ENCODE results near the gene ZMIZ1. TPM values are rescaled to one million over a fixed set of nuclear protein-coding genes. Genes with fewer than 3 reads are reported as not detected.

Gene ZMIZ1
- total and polyA plus RNA-seq, 2 experiments from 2014 or later, result 9.2 to 30.9 TPM

DNA sequence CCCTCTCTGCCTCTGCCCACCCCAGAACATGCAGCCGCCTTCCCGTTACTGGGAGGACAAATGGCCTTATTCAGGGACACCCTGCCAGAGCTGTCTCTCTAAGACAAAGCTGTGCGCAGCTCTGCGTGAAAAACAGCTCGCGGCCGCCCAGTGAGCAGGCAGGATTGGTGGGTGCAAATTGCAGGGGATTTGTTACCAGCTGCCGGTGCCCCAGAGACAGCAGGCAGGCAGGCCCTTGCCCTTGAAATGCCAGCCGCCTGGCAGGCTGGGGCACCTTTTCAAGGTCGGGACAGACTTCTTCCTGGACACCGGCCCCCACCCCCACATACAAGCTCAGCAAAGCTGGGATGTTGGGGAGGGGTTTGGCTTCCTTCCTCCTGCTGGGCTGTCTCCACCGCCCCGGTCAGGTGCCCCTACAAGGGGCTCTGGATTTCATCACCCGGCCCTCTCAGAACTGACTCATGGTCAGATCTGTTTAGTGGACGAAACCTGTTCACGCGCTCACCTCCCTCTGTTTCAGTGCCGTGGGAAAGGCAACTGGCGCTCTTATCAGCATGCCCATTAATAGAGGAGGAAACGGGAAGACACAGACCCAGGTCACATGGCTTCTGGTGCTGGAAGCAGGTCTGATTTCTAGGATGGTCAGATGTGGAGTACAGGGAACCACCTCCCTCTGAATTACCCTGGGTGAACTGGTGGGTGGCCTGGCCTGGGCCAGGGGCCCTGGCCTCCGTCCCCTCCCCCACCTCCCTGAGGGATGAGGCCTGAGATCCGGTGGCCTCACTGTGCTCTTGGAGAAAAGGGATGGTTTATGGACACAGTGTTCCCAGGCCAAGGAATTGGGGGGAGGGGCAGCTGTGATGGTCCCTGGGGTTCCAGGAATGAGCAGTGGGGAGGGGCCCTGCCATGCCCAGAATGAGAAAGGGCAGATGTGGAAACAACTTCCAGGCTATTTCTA, 154.6 kb downstream of the ZMIZ1 start (continued):
- TF ChIP-seq, protein P1, sequence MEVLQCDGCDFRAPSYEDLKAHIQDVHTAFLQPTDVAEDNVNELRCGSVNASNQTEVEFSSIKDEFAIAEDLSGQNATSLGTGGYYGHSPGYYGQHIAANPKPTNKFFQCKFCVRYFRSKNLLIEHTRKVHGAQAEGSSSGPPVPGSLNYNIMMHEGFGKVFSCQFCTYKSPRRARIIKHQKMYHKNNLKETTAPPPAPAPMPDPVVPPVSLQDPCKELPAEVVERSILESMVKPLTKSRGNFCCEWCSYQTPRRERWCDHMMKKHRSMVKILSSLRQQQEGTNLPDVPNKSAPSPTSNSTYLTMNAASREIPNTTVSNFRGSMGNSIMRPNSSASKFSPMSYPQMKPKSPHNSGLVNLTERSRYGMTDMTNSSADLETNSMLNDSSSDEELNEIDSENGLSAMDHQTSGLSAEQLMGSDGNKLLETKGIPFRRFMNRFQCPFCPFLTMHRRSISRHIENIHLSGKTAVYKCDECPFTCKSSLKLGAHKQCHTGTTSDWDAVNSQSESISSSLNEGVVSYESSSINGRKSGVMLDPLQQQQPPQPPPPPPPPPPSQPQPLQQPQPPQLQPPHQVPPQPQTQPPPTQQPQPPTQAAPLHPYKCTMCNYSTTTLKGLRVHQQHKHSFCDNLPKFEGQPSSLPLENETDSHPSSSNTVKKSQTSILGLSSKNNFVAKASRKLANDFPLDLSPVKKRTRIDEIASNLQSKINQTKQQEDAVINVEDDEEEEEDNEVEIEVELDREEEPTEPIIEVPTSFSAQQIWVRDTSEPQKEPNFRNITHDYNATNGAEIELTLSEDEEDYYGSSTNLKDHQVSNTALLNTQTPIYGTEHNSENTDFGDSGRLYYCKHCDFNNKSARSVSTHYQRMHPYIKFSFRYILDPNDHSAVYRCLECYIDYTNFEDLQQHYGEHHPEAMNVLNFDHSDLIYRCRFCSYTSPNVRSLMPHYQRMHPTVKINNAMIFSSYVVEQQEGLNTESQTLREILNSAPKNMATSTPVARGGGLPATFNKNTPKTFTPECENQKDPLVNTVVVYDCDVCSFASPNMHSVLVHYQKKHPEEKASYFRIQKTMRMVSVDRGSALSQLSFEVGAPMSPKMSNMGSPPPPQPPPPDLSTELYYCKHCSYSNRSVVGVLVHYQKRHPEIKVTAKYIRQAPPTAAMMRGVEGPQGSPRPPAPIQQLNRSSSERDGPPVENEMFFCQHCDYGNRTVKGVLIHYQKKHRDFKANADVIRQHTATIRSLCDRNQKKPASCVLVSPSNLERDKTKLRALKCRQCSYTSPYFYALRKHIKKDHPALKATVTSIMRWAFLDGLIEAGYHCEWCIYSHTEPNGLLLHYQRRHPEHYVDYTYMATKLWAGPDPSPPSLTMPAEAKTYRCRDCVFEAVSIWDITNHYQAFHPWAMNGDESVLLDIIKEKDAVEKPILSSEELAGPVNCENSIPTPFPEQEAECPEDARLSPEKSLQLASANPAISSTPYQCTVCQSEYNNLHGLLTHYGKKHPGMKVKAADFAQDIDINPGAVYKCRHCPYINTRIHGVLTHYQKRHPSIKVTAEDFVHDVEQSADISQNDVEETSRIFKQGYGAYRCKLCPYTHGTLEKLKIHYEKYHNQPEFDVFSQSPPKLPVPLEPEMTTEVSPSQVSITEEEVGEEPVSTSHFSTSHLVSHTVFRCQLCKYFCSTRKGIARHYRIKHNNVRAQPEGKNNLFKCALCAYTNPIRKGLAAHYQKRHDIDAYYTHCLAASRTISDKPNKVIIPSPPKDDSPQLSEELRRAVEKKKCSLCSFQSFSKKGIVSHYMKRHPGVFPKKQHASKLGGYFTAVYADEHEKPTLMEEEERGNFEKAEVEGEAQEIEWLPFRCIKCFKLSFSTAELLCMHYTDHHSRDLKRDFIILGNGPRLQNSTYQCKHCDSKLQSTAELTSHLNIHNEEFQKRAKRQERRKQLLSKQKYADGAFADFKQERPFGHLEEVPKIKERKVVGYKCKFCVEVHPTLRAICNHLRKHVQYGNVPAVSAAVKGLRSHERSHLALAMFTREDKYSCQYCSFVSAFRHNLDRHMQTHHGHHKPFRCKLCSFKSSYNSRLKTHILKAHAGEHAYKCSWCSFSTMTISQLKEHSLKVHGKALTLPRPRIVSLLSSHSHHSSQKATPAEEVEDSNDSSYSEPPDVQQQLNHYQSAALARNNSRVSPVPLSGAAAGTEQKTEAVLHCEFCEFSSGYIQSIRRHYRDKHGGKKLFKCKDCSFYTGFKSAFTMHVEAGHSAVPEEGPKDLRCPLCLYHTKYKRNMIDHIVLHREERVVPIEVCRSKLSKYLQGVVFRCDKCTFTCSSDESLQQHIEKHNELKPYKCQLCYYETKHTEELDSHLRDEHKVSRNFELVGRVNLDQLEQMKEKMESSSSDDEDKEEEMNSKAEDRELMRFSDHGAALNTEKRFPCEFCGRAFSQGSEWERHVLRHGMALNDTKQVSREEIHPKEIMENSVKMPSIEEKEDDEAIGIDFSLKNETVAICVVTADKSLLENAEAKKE (CRISPR knock-in tag; IDR thresholded peaks at IDR 0.05), result no peak
- TF ChIP-seq, protein P2, sequence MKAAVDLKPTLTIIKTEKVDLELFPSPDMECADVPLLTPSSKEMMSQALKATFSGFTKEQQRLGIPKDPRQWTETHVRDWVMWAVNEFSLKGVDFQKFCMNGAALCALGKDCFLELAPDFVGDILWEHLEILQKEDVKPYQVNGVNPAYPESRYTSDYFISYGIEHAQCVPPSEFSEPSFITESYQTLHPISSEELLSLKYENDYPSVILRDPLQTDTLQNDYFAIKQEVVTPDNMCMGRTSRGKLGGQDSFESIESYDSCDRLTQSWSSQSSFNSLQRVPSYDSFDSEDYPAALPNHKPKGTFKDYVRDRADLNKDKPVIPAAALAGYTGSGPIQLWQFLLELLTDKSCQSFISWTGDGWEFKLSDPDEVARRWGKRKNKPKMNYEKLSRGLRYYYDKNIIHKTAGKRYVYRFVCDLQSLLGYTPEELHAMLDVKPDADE (IDR thresholded peaks at IDR 0.05), result no peak

DNA sequence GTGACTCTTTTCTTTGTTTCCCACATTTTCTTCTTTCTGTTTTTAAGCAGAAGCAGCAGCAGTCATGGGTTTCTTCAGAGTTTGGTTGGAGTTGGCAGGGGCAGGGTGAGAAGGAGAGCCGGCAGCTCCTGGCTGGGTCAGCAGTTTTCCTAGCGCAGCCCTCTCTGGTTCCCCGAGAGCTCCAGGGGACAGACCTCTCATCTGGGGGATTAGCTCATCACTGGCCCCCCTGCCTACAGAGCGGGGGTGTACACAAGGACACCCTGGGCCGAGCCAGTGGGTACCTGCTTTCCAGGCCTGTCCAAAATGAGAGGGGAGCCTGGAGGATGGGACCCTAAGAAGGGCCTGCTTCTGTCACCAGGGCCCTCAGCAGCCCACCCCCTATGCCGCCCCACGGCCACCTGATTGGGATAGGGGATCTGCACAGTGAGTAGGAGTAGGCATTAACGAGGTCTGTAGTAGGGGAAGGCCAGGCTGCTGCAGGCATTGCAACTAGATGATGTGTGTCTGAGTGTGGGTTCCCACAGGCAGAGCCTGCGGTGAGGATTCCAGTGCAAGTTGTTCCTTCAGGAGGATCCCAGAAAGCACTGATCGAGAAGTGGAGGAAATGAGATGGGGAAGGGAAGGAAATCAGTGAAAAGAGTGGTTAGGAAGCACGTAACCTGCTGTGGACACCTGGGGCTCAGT, 155.6 kb downstream of the ZMIZ1 start:
- H3K27ac ChIP-seq (ENCODE audit: low read depth), result no peak overlapping the region; the same call in 1 of the 2 replicates
- peak overlapping the region; percentile 55 for H3K4me2 ChIP-seq
- Mint-ChIP-seq H3K27me3 (ENCODE audit: insufficient read depth, low read depth, poor library complexity) (peaks cover 5% of the 10 kb centered on the region), H3K4me3 (peak overlapping the region; percentile 28; the same call in 1 of the 3 replicates), H3K9me3 (no peaks in the 10 kb centered on the region), H3K4me1 (peaks cover 55% of the 10 kb centered on the region), H3K36me3 (ENCODE audit: low read depth) (peaks cover 3% of the 10 kb centered on the region; the same call in 2 of the 3 replicates), H3K27ac (peak overlapping the region; percentile 60)
- H3F3A ChIP-seq (replicated peaks; ENCODE audit: low read depth), result no peaks in the 10 kb centered on the region
- H3K9me2 ChIP-seq (ENCODE audit: insufficient read depth), result no peaks in the 10 kb centered on the region
- H2AFZ ChIP-seq, result no peak overlapping the region
- H3K79me2 ChIP-seq (replicated peaks; ENCODE audit: insufficient read depth), result no peaks in the 10 kb centered on the region
- H3K4me1 ChIP-seq (ENCODE audit: insufficient read depth), result peaks cover 30% of the 10 kb centered on the region
- H3K36me3 ChIP-seq (ENCODE audit: insufficient read depth), result no peaks in the 10 kb centered on the region
- no peaks in the 10 kb centered on the region for H4K20me1 ChIP-seq (replicated peaks; ENCODE audit: insufficient read depth)
- DNase-seq (ENCODE audit: low spot score) (no peak), ATAC-seq (no peak)
- no peaks in the 10 kb centered on the region for H3K27me3 ChIP-seq (ENCODE audit: insufficient read depth)
- H3K4me3 ChIP-seq, result no peak overlapping the region
- TF ChIP-seq, protein P3, sequence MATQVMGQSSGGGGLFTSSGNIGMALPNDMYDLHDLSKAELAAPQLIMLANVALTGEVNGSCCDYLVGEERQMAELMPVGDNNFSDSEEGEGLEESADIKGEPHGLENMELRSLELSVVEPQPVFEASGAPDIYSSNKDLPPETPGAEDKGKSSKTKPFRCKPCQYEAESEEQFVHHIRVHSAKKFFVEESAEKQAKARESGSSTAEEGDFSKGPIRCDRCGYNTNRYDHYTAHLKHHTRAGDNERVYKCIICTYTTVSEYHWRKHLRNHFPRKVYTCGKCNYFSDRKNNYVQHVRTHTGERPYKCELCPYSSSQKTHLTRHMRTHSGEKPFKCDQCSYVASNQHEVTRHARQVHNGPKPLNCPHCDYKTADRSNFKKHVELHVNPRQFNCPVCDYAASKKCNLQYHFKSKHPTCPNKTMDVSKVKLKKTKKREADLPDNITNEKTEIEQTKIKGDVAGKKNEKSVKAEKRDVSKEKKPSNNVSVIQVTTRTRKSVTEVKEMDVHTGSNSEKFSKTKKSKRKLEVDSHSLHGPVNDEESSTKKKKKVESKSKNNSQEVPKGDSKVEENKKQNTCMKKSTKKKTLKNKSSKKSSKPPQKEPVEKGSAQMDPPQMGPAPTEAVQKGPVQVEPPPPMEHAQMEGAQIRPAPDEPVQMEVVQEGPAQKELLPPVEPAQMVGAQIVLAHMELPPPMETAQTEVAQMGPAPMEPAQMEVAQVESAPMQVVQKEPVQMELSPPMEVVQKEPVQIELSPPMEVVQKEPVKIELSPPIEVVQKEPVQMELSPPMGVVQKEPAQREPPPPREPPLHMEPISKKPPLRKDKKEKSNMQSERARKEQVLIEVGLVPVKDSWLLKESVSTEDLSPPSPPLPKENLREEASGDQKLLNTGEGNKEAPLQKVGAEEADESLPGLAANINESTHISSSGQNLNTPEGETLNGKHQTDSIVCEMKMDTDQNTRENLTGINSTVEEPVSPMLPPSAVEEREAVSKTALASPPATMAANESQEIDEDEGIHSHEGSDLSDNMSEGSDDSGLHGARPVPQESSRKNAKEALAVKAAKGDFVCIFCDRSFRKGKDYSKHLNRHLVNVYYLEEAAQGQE (IDR thresholded peaks at IDR 0.05; ENCODE audit: unreplicated experiment), result no peak
- TF ChIP-seq EZH2phosphoT487 (IDR thresholded peaks at IDR 0.05; ENCODE audit: unreplicated experiment), result no peak
- TF ChIP-seq, protein P4, sequence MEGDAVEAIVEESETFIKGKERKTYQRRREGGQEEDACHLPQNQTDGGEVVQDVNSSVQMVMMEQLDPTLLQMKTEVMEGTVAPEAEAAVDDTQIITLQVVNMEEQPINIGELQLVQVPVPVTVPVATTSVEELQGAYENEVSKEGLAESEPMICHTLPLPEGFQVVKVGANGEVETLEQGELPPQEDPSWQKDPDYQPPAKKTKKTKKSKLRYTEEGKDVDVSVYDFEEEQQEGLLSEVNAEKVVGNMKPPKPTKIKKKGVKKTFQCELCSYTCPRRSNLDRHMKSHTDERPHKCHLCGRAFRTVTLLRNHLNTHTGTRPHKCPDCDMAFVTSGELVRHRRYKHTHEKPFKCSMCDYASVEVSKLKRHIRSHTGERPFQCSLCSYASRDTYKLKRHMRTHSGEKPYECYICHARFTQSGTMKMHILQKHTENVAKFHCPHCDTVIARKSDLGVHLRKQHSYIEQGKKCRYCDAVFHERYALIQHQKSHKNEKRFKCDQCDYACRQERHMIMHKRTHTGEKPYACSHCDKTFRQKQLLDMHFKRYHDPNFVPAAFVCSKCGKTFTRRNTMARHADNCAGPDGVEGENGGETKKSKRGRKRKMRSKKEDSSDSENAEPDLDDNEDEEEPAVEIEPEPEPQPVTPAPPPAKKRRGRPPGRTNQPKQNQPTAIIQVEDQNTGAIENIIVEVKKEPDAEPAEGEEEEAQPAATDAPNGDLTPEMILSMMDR (conservative IDR thresholded peaks at IDR 0.05; ENCODE audit: low read depth in 2 of 2), result no peak
- no peak for TF ChIP-seq ZNF114 (CRISPR knock-in tag; IDR thresholded peaks at IDR 0.05)
- TF ChIP-seq STAT1 (IDR thresholded peaks at IDR 0.05; ENCODE audit: unreplicated experiment), result no peak
- no peak for TF ChIP-seq ZNF331 (CRISPR knock-in tag; IDR thresholded peaks at IDR 0.05; ENCODE audit: low read depth)
- TF ChIP-seq CREB1 (CRISPR knock-in tag; IDR thresholded peaks at IDR 0.05; ENCODE audit: low read depth), result no peak
- no peak for TF ChIP-seq JUNB (IDR thresholded peaks at IDR 0.05; ENCODE audit: unreplicated experiment)

Measured in GM23338 (cell line).